Measurements from ENCODE around the gene UBTF.

GRCh38 chr17:44247876-44248736 lies 28.6 kb upstream of the UBTF start:
- no peak for TF ChIP-seq RBBP5 (IDR thresholded peaks at IDR 0.05; ENCODE audit: borderline replicate concordance, insufficient read depth, low read length, poor library complexity, severe bottlenecking)
- TF ChIP-seq EP300 (IDR thresholded peaks at IDR 0.05; ENCODE audit: low read length) = no peak
- TF ChIP-seq BMI1 (IDR thresholded peaks at IDR 0.05; ENCODE audit: low read length) = no peak
- TF ChIP-seq, protein P1, sequence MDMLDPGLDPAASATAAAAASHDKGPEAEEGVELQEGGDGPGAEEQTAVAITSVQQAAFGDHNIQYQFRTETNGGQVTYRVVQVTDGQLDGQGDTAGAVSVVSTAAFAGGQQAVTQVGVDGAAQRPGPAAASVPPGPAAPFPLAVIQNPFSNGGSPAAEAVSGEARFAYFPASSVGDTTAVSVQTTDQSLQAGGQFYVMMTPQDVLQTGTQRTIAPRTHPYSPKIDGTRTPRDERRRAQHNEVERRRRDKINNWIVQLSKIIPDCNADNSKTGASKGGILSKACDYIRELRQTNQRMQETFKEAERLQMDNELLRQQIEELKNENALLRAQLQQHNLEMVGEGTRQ (CRISPR knock-in tag; IDR thresholded peaks at IDR 0.05) = no peak

Data from K562 (cell line).